HepG2 (cell line): ENCODE measurements around the gene SIGLEC8. TPM values are rescaled to one million over a fixed set of nuclear protein-coding genes. Genes with fewer than 3 reads are reported as not detected.
A peak's percentile ranks its signal among the peaks of the same experiment; 100 is the strongest.

Source experiments
- DNMT1 ChIP-seq: sonication (generic); formaldehyde crosslinking; IDR thresholded peaks from 2 replicates; pipeline ENCODE4 v1.5.1; 2020; ENCODE audit warnings: mild to moderate bottlenecking, missing genetic modification reagents
- DR1 ChIP-seq: sonication (generic); formaldehyde crosslinking; IDR thresholded peaks from 2 replicates; pipeline ENCODE4 v1.8.0; 2021; ENCODE audit warnings: mild to moderate bottlenecking, missing genetic modification reagents, inconsistent platforms
- HDAC1 ChIP-seq: sonication (generic); formaldehyde crosslinking; IDR thresholded peaks from 2 replicates; pipeline ENCODE4 v1.5.1; 2020; ENCODE audit warnings: mild to moderate bottlenecking, missing genetic modification reagents
- MXD4 ChIP-seq: IDR thresholded peaks from 2 replicates; pipeline ENCODE4 v1.6.1; 2016; ENCODE audit warnings: mild to moderate bottlenecking, missing biosample characterization, missing genetic modification reagents
- PAF1 ChIP-seq: IDR thresholded peaks from 2 replicates; pipeline ENCODE4 v1.6.1; 2016; ENCODE audit warnings: missing genetic modification reagents, missing compliant biosample characterization
- SALL2 ChIP-seq: sonication (generic); formaldehyde crosslinking; IDR thresholded peaks from 2 replicates; pipeline ENCODE4 v1.8.1; 2023; ENCODE audit warnings: mild to moderate bottlenecking, missing genetic modification reagents, inconsistent platforms
- SPEN ChIP-seq: sonication (generic); formaldehyde crosslinking; IDR thresholded peaks from 2 replicates; pipeline ENCODE4 v1.5.1; 2020; ENCODE audit warnings: low read depth, mild to moderate bottlenecking, missing genetic modification reagents
- SUZ12 ChIP-seq: fragments of 150-350 bp; IDR thresholded peaks from 2 replicates; pipeline ENCODE4 v1.6.1; 2014; ENCODE audit warnings: low read depth, low read length
- TAF1 ChIP-seq: sonication (generic); formaldehyde crosslinking; IDR thresholded peaks from 2 replicates; pipeline ENCODE4 v1.4.0; 2020; ENCODE audit warnings: missing genetic modification reagents
- ZFP36L1 ChIP-seq: sonication (generic); formaldehyde crosslinking; IDR thresholded peaks from 2 replicates; pipeline ENCODE4 v1.8.0; 2022; ENCODE audit warnings: mild to moderate bottlenecking, missing genetic modification reagents, moderate library complexity
- ZFP62 ChIP-seq: sonication (generic); formaldehyde crosslinking; IDR thresholded peaks from 2 replicates; pipeline ENCODE4 v1.4.0; 2020; ENCODE audit warnings: missing genetic modification reagents
- ZFYVE20 ChIP-seq: sonication (generic); formaldehyde crosslinking; IDR thresholded peaks from 2 replicates; pipeline ENCODE4 v1.8.0; 2023; ENCODE audit warnings: low read depth, mild to moderate bottlenecking, moderate library complexity, missing genetic modification reagents, borderline replicate concordance
- ZNF317 ChIP-seq: sonication (generic); formaldehyde crosslinking; IDR thresholded peaks from 2 replicates; pipeline ENCODE4 v1.5.0; 2020; ENCODE audit warnings: mild to moderate bottlenecking, missing genetic modification reagents
- ZNF350 ChIP-seq: sonication (generic); formaldehyde crosslinking; IDR thresholded peaks from 2 replicates; pipeline ENCODE4 v1.4.0; 2020; ENCODE audit warnings: mild to moderate bottlenecking, low read depth, missing genetic modification reagents, borderline replicate concordance
- ZNF549 ChIP-seq: sonication (generic); formaldehyde crosslinking; IDR thresholded peaks from 2 replicates; pipeline ENCODE4 v1.5.0; 2020; ENCODE audit warnings: missing genetic modification reagents
- ZNF567 ChIP-seq: sonication (generic); formaldehyde crosslinking; IDR thresholded peaks from 2 replicates; pipeline ENCODE4 v1.8.1; 2023; ENCODE audit warnings: mild to moderate bottlenecking, missing genetic modification reagents, borderline replicate concordance
- ZNF768 ChIP-seq: sonication (generic); formaldehyde crosslinking; IDR thresholded peaks from 2 replicates; pipeline ENCODE4 v1.4.0; 2020; ENCODE audit warnings: missing genetic modification reagents
- ZNF850 ChIP-seq: sonication (generic); formaldehyde crosslinking; conservative IDR thresholded peaks from 2 replicates; pipeline ENCODE4 v1.9.0; 2021; ENCODE audit warnings: mild to moderate bottlenecking, missing genetic modification reagents
- polyA plus RNA-seq, 8 experiments: library from polyadenylated mRNA; depleted of rRNA in 3 of 8; stranded (reverse) in 7 of 8; unstranded in 1 of 8; fragments of >200 nt; fragmentation: Illumina TruSeq in 4 of 8; extraction: Trizol in 4 of 8; gene quantifications; 2 replicates each; pipeline versions ENCODE4 v1.2.1 to v1.2.3, GENCODE V29; 2011 to 2016; ENCODE audit warnings: low read depth in 4 of 8, missing spikeins in 1 of 8, mixed read lengths in 1 of 8; ENCODE audit not compliant: insufficient read depth in 1 of 8
- total RNA-seq, 5 experiments: library from RNA; depleted of rRNA; stranded (reverse); fragments of >200 nt; fragmentation: Illumina TruSeq; extraction: Trizol; gene quantifications; 2 replicates each; pipeline ENCODE4 v1.2.3, GENCODE V29; 2016; ENCODE audit warnings: low read depth in 1 of 5
- TF ChIP-seq, protein P1 (sequence below): sonication (generic); formaldehyde crosslinking; IDR thresholded peaks from 2 replicates; pipeline ENCODE4 v1.4.0; 2020; ENCODE audit warnings: low read depth, missing genetic modification reagents
- TF ChIP-seq, protein P2 (sequence below): IDR thresholded peaks from 2 replicates; pipeline ENCODE4 v1.6.1; 2016; ENCODE audit warnings: missing compliant biosample characterization, missing genetic modification reagents, borderline replicate concordance
- TF ChIP-seq, protein P3 (sequence below): sonication (generic); formaldehyde crosslinking; conservative IDR thresholded peaks from 2 replicates; pipeline ENCODE4 v1.8.0; 2022; ENCODE audit warnings: missing genetic modification reagents
- TF ChIP-seq, protein P4 (sequence below): sonication (generic); formaldehyde crosslinking; IDR thresholded peaks from 2 replicates; pipeline ENCODE4 v1.4.0; 2020; ENCODE audit warnings: mild to moderate bottlenecking, missing genetic modification reagents
- TF ChIP-seq, protein P5 (sequence below): sonication (generic); formaldehyde crosslinking; IDR thresholded peaks from 2 replicates; pipeline ENCODE4 v1.8.1; 2023; ENCODE audit warnings: missing genetic modification reagents, mild to moderate bottlenecking, borderline replicate concordance

SIGLEC8 gene
- total and polyA plus RNA-seq, 2 of the 13 experiments (the other 11 are each of a cell fraction or from before 2014, with no cell fraction given), result not detected

DNA sequence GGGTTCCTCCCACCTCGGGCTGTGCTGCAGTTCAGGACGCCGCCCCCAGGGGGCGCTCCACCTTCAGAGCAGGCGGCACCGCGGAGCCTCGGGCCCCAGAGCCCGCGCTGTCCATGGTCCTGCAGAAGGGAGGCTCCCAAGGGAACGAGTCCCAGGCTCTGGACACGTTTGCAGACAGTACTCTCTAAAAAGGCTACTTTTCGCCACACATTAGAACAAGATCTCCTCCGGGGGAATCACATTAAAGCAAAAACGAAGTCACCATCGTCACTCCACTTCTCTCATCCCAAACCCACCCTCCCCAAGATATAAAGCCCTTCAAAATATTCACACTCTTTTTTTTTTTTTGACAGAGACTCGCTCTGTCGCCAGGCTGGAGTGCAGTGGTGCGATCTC, 36.2 kb downstream of the SIGLEC8 start (continued):
- TF ChIP-seq, protein P1, sequence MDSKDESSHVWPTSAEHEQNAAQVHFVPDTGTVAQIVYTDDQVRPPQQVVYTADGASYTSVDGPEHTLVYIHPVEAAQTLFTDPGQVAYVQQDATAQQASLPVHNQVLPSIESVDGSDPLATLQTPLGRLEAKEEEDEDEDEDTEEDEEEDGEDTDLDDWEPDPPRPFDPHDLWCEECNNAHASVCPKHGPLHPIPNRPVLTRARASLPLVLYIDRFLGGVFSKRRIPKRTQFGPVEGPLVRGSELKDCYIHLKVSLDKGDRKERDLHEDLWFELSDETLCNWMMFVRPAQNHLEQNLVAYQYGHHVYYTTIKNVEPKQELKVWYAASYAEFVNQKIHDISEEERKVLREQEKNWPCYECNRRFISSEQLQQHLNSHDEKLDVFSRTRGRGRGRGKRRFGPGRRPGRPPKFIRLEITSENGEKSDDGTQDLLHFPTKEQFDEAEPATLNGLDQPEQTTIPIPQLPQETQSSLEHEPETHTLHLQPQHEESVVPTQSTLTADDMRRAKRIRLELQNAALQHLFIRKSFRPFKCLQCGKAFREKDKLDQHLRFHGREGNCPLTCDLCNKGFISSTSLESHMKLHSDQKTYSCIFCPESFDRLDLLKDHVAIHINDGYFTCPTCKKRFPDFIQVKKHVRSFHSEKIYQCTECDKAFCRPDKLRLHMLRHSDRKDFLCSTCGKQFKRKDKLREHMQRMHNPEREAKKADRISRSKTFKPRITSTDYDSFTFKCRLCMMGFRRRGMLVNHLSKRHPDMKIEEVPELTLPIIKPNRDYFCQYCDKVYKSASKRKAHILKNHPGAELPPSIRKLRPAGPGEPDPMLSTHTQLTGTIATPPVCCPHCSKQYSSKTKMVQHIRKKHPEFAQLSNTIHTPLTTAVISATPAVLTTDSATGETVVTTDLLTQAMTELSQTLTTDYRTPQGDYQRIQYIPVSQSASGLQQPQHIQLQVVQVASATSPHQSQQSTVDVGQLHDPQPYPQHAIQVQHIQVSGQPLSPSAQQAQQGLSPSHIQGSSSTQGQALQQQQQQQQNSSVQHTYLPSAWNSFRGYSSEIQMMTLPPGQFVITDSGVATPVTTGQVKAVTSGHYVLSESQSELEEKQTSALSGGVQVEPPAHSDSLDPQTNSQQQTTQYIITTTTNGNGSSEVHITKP (CRISPR knock-in tag), result peak; percentile 61; the same call in 1 of the 2 replicates
- peak; percentile 96 for TF ChIP-seq ZFP36L1 (CRISPR knock-in tag)
- TF ChIP-seq, protein P2, sequence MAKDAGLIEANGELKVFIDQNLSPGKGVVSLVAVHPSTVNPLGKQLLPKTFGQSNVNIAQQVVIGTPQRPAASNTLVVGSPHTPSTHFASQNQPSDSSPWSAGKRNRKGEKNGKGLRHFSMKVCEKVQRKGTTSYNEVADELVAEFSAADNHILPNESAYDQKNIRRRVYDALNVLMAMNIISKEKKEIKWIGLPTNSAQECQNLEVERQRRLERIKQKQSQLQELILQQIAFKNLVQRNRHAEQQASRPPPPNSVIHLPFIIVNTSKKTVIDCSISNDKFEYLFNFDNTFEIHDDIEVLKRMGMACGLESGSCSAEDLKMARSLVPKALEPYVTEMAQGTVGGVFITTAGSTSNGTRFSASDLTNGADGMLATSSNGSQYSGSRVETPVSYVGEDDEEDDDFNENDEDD (CRISPR knock-in tag), result peak; percentile 47; the same call in 1 of the 2 replicates
- TF ChIP-seq PAF1 (CRISPR knock-in tag), result no peak
- TF ChIP-seq SUZ12, result no peak
- TF ChIP-seq DR1 (CRISPR knock-in tag), result peak; percentile 56; the same call in 1 of the 2 replicates
- no peak for TF ChIP-seq ZNF567 (CRISPR knock-in tag)
- TF ChIP-seq TAF1 (CRISPR knock-in tag), result peak; percentile 33; the same call in 1 of the 2 replicates
- TF ChIP-seq, protein P3, sequence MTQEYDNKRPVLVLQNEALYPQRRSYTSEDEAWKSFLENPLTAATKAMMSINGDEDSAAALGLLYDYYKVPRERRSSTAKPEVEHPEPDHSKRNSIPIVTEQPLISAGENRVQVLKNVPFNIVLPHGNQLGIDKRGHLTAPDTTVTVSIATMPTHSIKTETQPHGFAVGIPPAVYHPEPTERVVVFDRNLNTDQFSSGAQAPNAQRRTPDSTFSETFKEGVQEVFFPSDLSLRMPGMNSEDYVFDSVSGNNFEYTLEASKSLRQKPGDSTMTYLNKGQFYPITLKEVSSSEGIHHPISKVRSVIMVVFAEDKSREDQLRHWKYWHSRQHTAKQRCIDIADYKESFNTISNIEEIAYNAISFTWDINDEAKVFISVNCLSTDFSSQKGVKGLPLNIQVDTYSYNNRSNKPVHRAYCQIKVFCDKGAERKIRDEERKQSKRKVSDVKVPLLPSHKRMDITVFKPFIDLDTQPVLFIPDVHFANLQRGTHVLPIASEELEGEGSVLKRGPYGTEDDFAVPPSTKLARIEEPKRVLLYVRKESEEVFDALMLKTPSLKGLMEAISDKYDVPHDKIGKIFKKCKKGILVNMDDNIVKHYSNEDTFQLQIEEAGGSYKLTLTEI (CRISPR knock-in tag), result no peak
- TF ChIP-seq MXD4, result peak; percentile 94
- peak; percentile 90; the same call in 1 of the 2 replicates for TF ChIP-seq DNMT1
- TF ChIP-seq, protein P4, sequence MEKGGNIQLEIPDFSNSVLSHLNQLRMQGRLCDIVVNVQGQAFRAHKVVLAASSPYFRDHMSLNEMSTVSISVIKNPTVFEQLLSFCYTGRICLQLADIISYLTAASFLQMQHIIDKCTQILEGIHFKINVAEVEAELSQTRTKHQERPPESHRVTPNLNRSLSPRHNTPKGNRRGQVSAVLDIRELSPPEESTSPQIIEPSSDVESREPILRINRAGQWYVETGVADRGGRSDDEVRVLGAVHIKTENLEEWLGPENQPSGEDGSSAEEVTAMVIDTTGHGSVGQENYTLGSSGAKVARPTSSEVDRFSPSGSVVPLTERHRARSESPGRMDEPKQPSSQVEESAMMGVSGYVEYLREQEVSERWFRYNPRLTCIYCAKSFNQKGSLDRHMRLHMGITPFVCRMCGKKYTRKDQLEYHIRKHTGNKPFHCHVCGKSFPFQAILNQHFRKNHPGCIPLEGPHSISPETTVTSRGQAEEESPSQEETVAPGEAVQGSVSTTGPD (CRISPR knock-in tag), result peak; percentile 49; the same call in 1 of the 2 replicates
- TF ChIP-seq HDAC1 (CRISPR knock-in tag), result 0 out of 2 replicates have a peak, but pooled peaks have one; percentile 52
- TF ChIP-seq, protein P5, sequence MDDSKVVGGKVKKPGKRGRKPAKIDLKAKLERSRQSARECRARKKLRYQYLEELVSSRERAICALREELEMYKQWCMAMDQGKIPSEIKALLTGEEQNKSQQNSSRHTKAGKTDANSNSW (CRISPR knock-in tag), result peak; percentile 81; the same call in 1 of the 2 replicates
- no peak for TF ChIP-seq ZFP62
- TF ChIP-seq ZNF317, result peak; percentile 87
- peak; percentile 77 for TF ChIP-seq SPEN
- 0 out of 2 replicates have a peak, but pooled peaks have one; percentile 74 for TF ChIP-seq ZNF549 (CRISPR knock-in tag)
- peak; percentile 96 for TF ChIP-seq ZFYVE20
- TF ChIP-seq ZNF850 (CRISPR knock-in tag), result no peak
- peak; percentile 95; the same call in 1 of the 2 replicates for TF ChIP-seq SALL2 (CRISPR knock-in tag)
- TF ChIP-seq ZNF768 (CRISPR knock-in tag), result peak; percentile 86
- TF ChIP-seq ZNF350 (CRISPR knock-in tag), result peak; percentile 88
